ENCODE results near the gene GOLGB1. TPM values are rescaled to one million over a fixed set of nuclear protein-coding genes. Genes with fewer than 3 reads are reported as not detected.

Gene GOLGB1
- polyA plus RNA-seq, 2 donors = 11.3 to 11.7 TPM

GRCh38 chr3:121624147-121624899 is 125.2 kb downstream of the GOLGB1 start:
- no peak overlapping the region for H3K27ac ChIP-seq (ENCODE audit: low read depth in 2 of 2, low read length in 1 of 2)

GRCh38 chr3:121621491-121621890 is 128.1 kb downstream of the GOLGB1 start:
- 94 to 96% methylated on average over 6 of the region's 6 CpGs for WGBS, 2 donors
- Histone ChIP-seq H3K27me3 (ENCODE audit: control insufficient read depth in 1 of 2, insufficient read depth in 2 of 2, low read length in 2 of 2) (no peaks in the 10 kb centered on the region), H3K36me3 (ENCODE audit: control insufficient read depth in 2 of 2, insufficient read depth in 2 of 2, low read length in 1 of 2) (no peaks in the 10 kb centered on the region), H3K9me3 (ENCODE audit: control insufficient read depth in 2 of 2, insufficient read depth in 1 of 2, low read depth in 1 of 2, low read length in 1 of 2) (no peaks in the 10 kb centered on the region), H3K4me3 (ENCODE audit: low read depth in 1 of 2, low read length in 2 of 2) (no peak overlapping the region), H3K27ac (ENCODE audit: low read depth in 2 of 2, low read length in 1 of 2) (no peak overlapping the region), H3K4me1 (ENCODE audit: control insufficient read depth in 2 of 2, insufficient read depth in 2 of 2, low read length in 1 of 2) (no peaks in the 10 kb centered on the region)

More at GRCh38 chr3:121624147-121624899, 125.2 kb downstream of the GOLGB1 start:
- Histone ChIP-seq H3K36me3 (ENCODE audit: control insufficient read depth in 2 of 2, insufficient read depth in 2 of 2, low read length in 1 of 2) (no peaks in the 10 kb centered on the region), H3K4me3 (ENCODE audit: low read depth in 1 of 2, low read length in 2 of 2) (no peak overlapping the region), H3K4me1 (ENCODE audit: control insufficient read depth in 2 of 2, insufficient read depth in 2 of 2, low read length in 1 of 2) (no peaks in the 10 kb centered on the region), H3K9me3 (ENCODE audit: control insufficient read depth in 2 of 2, insufficient read depth in 1 of 2, low read depth in 1 of 2, low read length in 1 of 2) (no peaks in the 10 kb centered on the region), H3K27me3 (ENCODE audit: control insufficient read depth in 1 of 2, insufficient read depth in 2 of 2, low read length in 2 of 2) (no peaks in the 10 kb centered on the region)
- 70 to 73% methylated on average over 14 of the region's 14 CpGs for WGBS, 2 donors

- 89 to 94% methylated on average over 2 of the region's 2 CpGs for WGBS, 2 donors
- Histone ChIP-seq H3K4me1 (ENCODE audit: control insufficient read depth in 2 of 2, insufficient read depth in 2 of 2, low read length in 1 of 2) (no peaks in the 10 kb centered on the region), H3K27ac (ENCODE audit: low read depth in 2 of 2, low read length in 1 of 2) (no peak overlapping the region), H3K36me3 (ENCODE audit: control insufficient read depth in 2 of 2, insufficient read depth in 2 of 2, low read length in 1 of 2) (no peaks in the 10 kb centered on the region), H3K27me3 (ENCODE audit: control insufficient read depth in 1 of 2, insufficient read depth in 2 of 2, low read length in 2 of 2) (no peaks in the 10 kb centered on the region), H3K9me3 (ENCODE audit: control insufficient read depth in 2 of 2, insufficient read depth in 1 of 2, low read depth in 1 of 2, low read length in 1 of 2) (no peaks in the 10 kb centered on the region), H3K4me3 (ENCODE audit: low read depth in 1 of 2, low read length in 2 of 2) (no peak overlapping the region)
These were observed 129.8 kb downstream of the GOLGB1 start for GRCh38 chr3:121619691-121620090.

Other genes starting within 250 kb of the GOLGB1 start
- 1 to 10 TPM; 2.1 to 3.2 TPM for gene POLQ, start 203.8 kb downstream of the GOLGB1 start, polyA plus RNA-seq
- not detected for gene ARGFX, start 181.8 kb downstream of the GOLGB1 start, polyA plus RNA-seq
- gene FBXO40, start 156.4 kb downstream of the GOLGB1 start, polyA plus RNA-seq = not detected
- 1 to 10 TPM; 6.2 to 6.4 TPM for gene HCLS1, start 88.8 kb downstream of the GOLGB1 start, polyA plus RNA-seq
- 10 to 100 TPM in 1 of 2 donors, 1 to 10 TPM in 1; 8.9 to 12.2 TPM for gene IQCB1, start 85.3 kb upstream of the GOLGB1 start, polyA plus RNA-seq
- gene EAF2, start 85.5 kb upstream of the GOLGB1 start, polyA plus RNA-seq = 1 to 10 TPM; 3.5 to 3.8 TPM
- gene SLC15A2, start 144.7 kb upstream of the GOLGB1 start, polyA plus RNA-seq = 1 to 10 TPM; 2.1 to 2.6 TPM

Measured in esophagus (tissue), 2 donors.